Neural crest cell (in vitro differentiated cells): ENCODE results near the gene STAC3. TPM values are rescaled to one million over a fixed set of nuclear protein-coding genes. Genes with fewer than 3 reads are reported as not detected.
"Not testable (repeated sequence)": the region's sequence is repeated elsewhere in the genome, so short reads cannot be mapped to it uniquely, and the experiment has no call there.

ENCODE experiments used
- DNase-seq: peaks from one replicate; pipeline ENCODE4 v3.0.0; 2021; ENCODE audit warnings: low read depth, mixed read lengths, low spot score
- H3K27ac Mint-ChIP-seq: one replicate; pipeline ENCODE4 v1.8.0; 2021; ENCODE audit warnings: mild to moderate bottlenecking, mixed read lengths; ENCODE audit not compliant: unreplicated experiment
- H3K27me3 Mint-ChIP-seq: 2 replicates; pipeline ENCODE4 v1.8.0; 2021; ENCODE audit warnings: low read depth, mild to moderate bottlenecking, mixed read lengths
- H3K36me3 Mint-ChIP-seq: 2 replicates; pipeline ENCODE4 v1.8.0; 2021; ENCODE audit warnings: low read depth, mild to moderate bottlenecking, mixed read lengths
- H3K4me1 Mint-ChIP-seq: 2 replicates; pipeline ENCODE4 v1.8.0; 2021; ENCODE audit warnings: mixed read lengths
- H3K4me3 Mint-ChIP-seq: one replicate; pipeline ENCODE4 v1.8.0; 2021; ENCODE audit warnings: mild to moderate bottlenecking, mixed read lengths
- H3K9me3 Mint-ChIP-seq: 2 replicates; pipeline ENCODE4 v1.8.0; 2021; ENCODE audit warnings: mixed read lengths
- CTCF ChIP-seq: fragments of 200-600 bp; sonication (generic); conservative IDR thresholded peaks from 2 replicates; pipeline ENCODE4 v1.5.0; 2021; ENCODE audit warnings: antibody characterized with exemption, mild to moderate bottlenecking
- total RNA-seq: library from RNA; stranded (reverse); gene quantifications from 2 replicates; pipeline ENCODE4 v1.2.1, GENCODE V29; 2021

Gene STAC3
- total RNA-seq, 1 donor from 2014 or later, result 3.8 TPM

- H3K4me1 Mint-ChIP-seq, result peaks cover 11% of the 10 kb centered on the region
- no peaks in the 10 kb centered on the region for H3K27me3 Mint-ChIP-seq
- TF ChIP-seq CTCF, result no peak
- no peak overlapping the region for H3K4me3 Mint-ChIP-seq
- peaks cover 36% of the 10 kb centered on the region for H3K36me3 Mint-ChIP-seq
- H3K9me3 Mint-ChIP-seq, result no peaks in the 10 kb centered on the region
- DNase-seq, result no peak
- H3K27ac Mint-ChIP-seq, result no peak overlapping the region
Observed at GRCh38 chr12:57278465-57279381, 27.7 kb upstream of the STAC3 start.

GRCh38 chr12:57276935-57277563 lies 26.1 kb upstream of the STAC3 start:
- H3K27ac Mint-ChIP-seq, result no peak overlapping the region

GRCh38 chr12:57276233-57276632 lies 25.2 kb upstream of the STAC3 start:
- not testable (repeated sequence) for H3K27me3 Mint-ChIP-seq, H3K4me3 Mint-ChIP-seq, DNase-seq, H3K27ac Mint-ChIP-seq, H3K9me3 Mint-ChIP-seq
- Mint-ChIP-seq H3K4me1 (peaks cover 17% of the 10 kb centered on the region), H3K36me3 (peaks cover 30% of the 10 kb centered on the region)

More at GRCh38 chr12:57276935-57277563, 26.1 kb upstream of the STAC3 start:
- peaks cover 17% of the 10 kb centered on the region for H3K4me1 Mint-ChIP-seq
- no peak overlapping the region for H3K4me3 Mint-ChIP-seq
- DNase-seq, result no peak
- peak; percentile 51 for TF ChIP-seq CTCF
- H3K27me3 Mint-ChIP-seq, result no peaks in the 10 kb centered on the region
- no peaks in the 10 kb centered on the region for H3K9me3 Mint-ChIP-seq
- peaks cover 29% of the 10 kb centered on the region for H3K36me3 Mint-ChIP-seq

- Mint-ChIP-seq H3K4me3 (no peak overlapping the region), H3K4me1 (peaks cover 9% of the 10 kb centered on the region), H3K27ac (no peak overlapping the region), H3K9me3 (no peaks in the 10 kb centered on the region), H3K36me3 (peaks cover 23% of the 10 kb centered on the region), H3K27me3 (no peaks in the 10 kb centered on the region)
- no peak for TF ChIP-seq CTCF
- no peak for DNase-seq
Observed at GRCh38 chr12:57273516-57273915, 22.5 kb upstream of the STAC3 start.

- Mint-ChIP-seq H3K9me3 (no peaks in the 10 kb centered on the region), H3K27ac (no peak overlapping the region), H3K4me1 (peaks cover 9% of the 10 kb centered on the region), H3K36me3 (peaks cover 23% of the 10 kb centered on the region), H3K27me3 (no peaks in the 10 kb centered on the region), H3K4me3 (no peak overlapping the region)
- no peak for DNase-seq
- no peak for TF ChIP-seq CTCF
Observed at GRCh38 chr12:57272337-57273151, 21.6 kb upstream of the STAC3 start.
